Loucy (cell line): Measurements from ENCODE around the gene WT1.

Source experiments
- H2AFZ ChIP-seq: fragments of 200-600 bp; sonication (generic); 2 replicates; pipeline ENCODE4 v1.6.0; 2016; ENCODE audit warnings: antibody characterized with exemption, mild to moderate bottlenecking, low read length, moderate library complexity
- H3F3A ChIP-seq: fragments of 200-600 bp; 2 replicates; pipeline ENCODE4 v1.6.0; 2016; ENCODE audit warnings: antibody characterized with exemption, low read depth, mild to moderate bottlenecking
- H3K27me3 ChIP-seq: fragments of 200-600 bp; sonication (generic); 2 replicates; pipeline ENCODE4 v1.6.1; 2014; ENCODE audit warnings: low read length, mild to moderate bottlenecking; ENCODE audit not compliant: insufficient read depth, poor library complexity, severe bottlenecking
- H3K36me3 ChIP-seq: fragments of 200-600 bp; sonication (generic); 2 replicates; pipeline ENCODE4 v1.6.1; 2016; ENCODE audit warnings: low read length; ENCODE audit not compliant: insufficient read depth
- H3K4me1 ChIP-seq: fragments of 200-600 bp; sonication (generic); 2 replicates; pipeline ENCODE4 v1.5.1; 2014; ENCODE audit warnings: low read length, mild to moderate bottlenecking; ENCODE audit not compliant: insufficient read depth, poor library complexity, severe bottlenecking
- H3K4me2 ChIP-seq: fragments of 200-600 bp; sonication (generic); 2 replicates; pipeline ENCODE4 v1.6.0; 2014; ENCODE audit warnings: antibody characterized with exemption, low read length, low read depth, mild to moderate bottlenecking; ENCODE audit not compliant: poor library complexity, severe bottlenecking
- H3K4me3 ChIP-seq: fragments of 200-600 bp; sonication (generic); 2 replicates; pipeline ENCODE4 v1.5.1; 2014; ENCODE audit warnings: low read length, mild to moderate bottlenecking, mixed read lengths; ENCODE audit not compliant: poor library complexity, severe bottlenecking
- H3K79me2 ChIP-seq: fragments of 200-600 bp; sonication (generic); 2 replicates; pipeline ENCODE4 v1.6.1; 2014; ENCODE audit warnings: low read length; ENCODE audit not compliant: insufficient read depth
- H3K9ac ChIP-seq: fragments of 200-600 bp; sonication (generic); 2 replicates; pipeline ENCODE4 v1.6.0; 2014; ENCODE audit warnings: mild to moderate bottlenecking, low read depth, low read length, moderate library complexity; ENCODE audit not compliant: poor library complexity, severe bottlenecking
- H3K9me2 ChIP-seq: fragments of 200-600 bp; sonication (generic); replicated peaks from 2 replicates; pipeline ENCODE4 v1.6.1; 2016; ENCODE audit warnings: low read depth, low read length, mixed read lengths
- H3K9me3 ChIP-seq: fragments of 200-600 bp; sonication (generic); 2 replicates; pipeline ENCODE4 v1.6.1; 2014; ENCODE audit warnings: mild to moderate bottlenecking, antibody characterized with exemption, low read length, low read depth; ENCODE audit not compliant: insufficient read depth
- H4K20me1 ChIP-seq: fragments of 200-600 bp; sonication (generic); 2 replicates; pipeline ENCODE4 v1.6.0; 2014; ENCODE audit warnings: antibody characterized with exemption, low read length, mild to moderate bottlenecking; ENCODE audit not compliant: insufficient read depth, poor library complexity, severe bottlenecking
- CTCF ChIP-seq: fragments of 200-600 bp; sonication (generic); conservative IDR thresholded peaks from 2 replicates; pipeline ENCODE4 v1.5.1; 2014; ENCODE audit warnings: mild to moderate bottlenecking, antibody characterized with exemption, low read length
- EZH2phosphoT487 ChIP-seq: fragments of 200-600 bp; IDR thresholded peaks from 2 replicates; pipeline ENCODE4 v1.6.1; 2018; ENCODE audit warnings: antibody characterized with exemption, mild to moderate bottlenecking, moderate library complexity, borderline replicate concordance

The WT1 gene

GRCh38 chr11:32422545-32422944, 12.8 kb downstream of the WT1 start:
- H3K4me1 ChIP-seq = peaks cover 83% of the 10 kb centered on the region
- no peaks in the 10 kb centered on the region for H3K36me3 ChIP-seq
- no peak overlapping the region for H2AFZ ChIP-seq
- 0 out of 2 replicates have a peak, but pooled peaks cover 6% of the 10 kb centered on the region for H3K79me2 ChIP-seq
- peak overlapping the region; percentile 84 for H3K4me2 ChIP-seq
- no peaks in the 10 kb centered on the region for H3K27me3 ChIP-seq
- H3K9ac ChIP-seq = peak overlapping the region; percentile 94
- H3K4me3 ChIP-seq = peak overlapping the region; percentile 67
- H3K9me3 ChIP-seq = no peaks in the 10 kb centered on the region
- H3K9me2 ChIP-seq = no peaks in the 10 kb centered on the region
- TF ChIP-seq EZH2phosphoT487 (no peak), CTCF (no peak)
- peaks cover 29% of the 10 kb centered on the region for H3F3A ChIP-seq
- H4K20me1 ChIP-seq = no peaks in the 10 kb centered on the region

- H3F3A ChIP-seq = peaks cover 29% of the 10 kb centered on the region
- H3K36me3 ChIP-seq = no peaks in the 10 kb centered on the region
- no peaks in the 10 kb centered on the region for H3K9me3 ChIP-seq
- peaks cover 88% of the 10 kb centered on the region for H3K4me1 ChIP-seq
- 0 out of 2 replicates have a peak, but pooled peaks cover 6% of the 10 kb centered on the region for H3K79me2 ChIP-seq
- H3K27me3 ChIP-seq = no peaks in the 10 kb centered on the region
- H3K9me2 ChIP-seq = no peaks in the 10 kb centered on the region
- H4K20me1 ChIP-seq = no peaks in the 10 kb centered on the region
- TF ChIP-seq EZH2phosphoT487 (no peak), CTCF (no peak)
- peak overlapping the region; percentile 84 for H3K4me2 ChIP-seq
- peak overlapping the region; percentile 67 for H3K4me3 ChIP-seq
- H2AFZ ChIP-seq = no peak overlapping the region
- H3K9ac ChIP-seq = peak overlapping the region; percentile 94
These were observed 13.3 kb downstream of the WT1 start for GRCh38 chr11:32421992-32422391.

- peaks cover 94% of the 10 kb centered on the region for H3K4me1 ChIP-seq
- H3K9me3 ChIP-seq = no peaks in the 10 kb centered on the region
- H3K9ac ChIP-seq = peak overlapping the region; percentile 94
- H3K4me3 ChIP-seq = peak overlapping the region; percentile 67
- no peak overlapping the region for H2AFZ ChIP-seq
- TF ChIP-seq CTCF (no peak), EZH2phosphoT487 (no peak)
- peak overlapping the region; percentile 84 for H3K4me2 ChIP-seq
- H3K36me3 ChIP-seq = no peaks in the 10 kb centered on the region
- peaks cover 29% of the 10 kb centered on the region for H3F3A ChIP-seq
- H3K79me2 ChIP-seq = 0 out of 2 replicates have a peak, but pooled peaks cover 6% of the 10 kb centered on the region
- H3K9me2 ChIP-seq = no peaks in the 10 kb centered on the region
- no peaks in the 10 kb centered on the region for H3K27me3 ChIP-seq
- H4K20me1 ChIP-seq = no peaks in the 10 kb centered on the region
These were observed 14.1 kb downstream of the WT1 start for GRCh38 chr11:32420937-32421901.
